NT2/D1 (cell line): ENCODE measurements around the gene AFP.

Source experiments
- DNase-seq: peaks from one replicate; pipeline ENCODE4 v3.0.0-alpha.2; 2011; ENCODE audit warnings: low read depth, low spot score
- H3K27me3 ChIP-seq: 2 replicates; pipeline ENCODE4 v1.6.0; 2011; ENCODE audit warnings: mild to moderate bottlenecking; ENCODE audit not compliant: insufficient read length, insufficient read depth
- H3K36me3 ChIP-seq: 2 replicates; pipeline ENCODE4 v1.6.1; 2011; ENCODE audit warnings: mild to moderate bottlenecking, low read length, mixed read lengths; ENCODE audit not compliant: insufficient read depth, insufficient read length
- H3K4me1 ChIP-seq: 2 replicates; pipeline ENCODE4 v1.5.1; 2011; ENCODE audit not compliant: insufficient read depth, insufficient read length
- H3K4me3 ChIP-seq: 2 replicates; pipeline ENCODE4 v1.5.1; 2011; ENCODE audit warnings: low read depth; ENCODE audit not compliant: insufficient read length
- H3K9ac ChIP-seq: 2 replicates; pipeline ENCODE4 v1.6.0; 2011; ENCODE audit warnings: low read depth; ENCODE audit not compliant: insufficient read length
- H3K9me3 ChIP-seq: 2 replicates; pipeline ENCODE4 v1.5.1; 2011; ENCODE audit warnings: mild to moderate bottlenecking, low read length; ENCODE audit not compliant: insufficient read depth
- SUZ12 ChIP-seq: IDR thresholded peaks from 2 replicates; pipeline ENCODE4 v1.6.1; 2011; ENCODE audit not compliant: insufficient read length, insufficient read depth; ENCODE audit errors: extremely low read depth
- YY1 ChIP-seq: IDR thresholded peaks from 2 replicates; pipeline ENCODE4 v1.6.1; 2011; ENCODE audit not compliant: insufficient read length, insufficient read depth
- ZNF274 ChIP-seq: IDR thresholded peaks from 2 replicates; pipeline ENCODE4 v1.6.1; 2011; ENCODE audit warnings: mild to moderate bottlenecking, low read depth, low read length

AFP gene

GRCh38 chr4:73396993-73397972 is 38.7 kb upstream of the AFP start:
- H3K36me3 ChIP-seq, result no peaks in the 10 kb centered on the region
- no peak for DNase-seq
- no peaks in the 10 kb centered on the region for H3K9me3 ChIP-seq
- no peaks in the 10 kb centered on the region for H3K4me1 ChIP-seq
- H3K9ac ChIP-seq, result no peak overlapping the region
- H3K27me3 ChIP-seq, result no peaks in the 10 kb centered on the region
- no peak overlapping the region for H3K4me3 ChIP-seq
- no peak for TF ChIP-seq SUZ12
- TF ChIP-seq ZNF274, result no peak
- no peak for TF ChIP-seq YY1

- Histone ChIP-seq H3K4me3 (no peak overlapping the region), H3K27me3 (no peaks in the 10 kb centered on the region), H3K4me1 (no peaks in the 10 kb centered on the region), H3K36me3 (no peaks in the 10 kb centered on the region), H3K9ac (no peak overlapping the region), H3K9me3 (no peaks in the 10 kb centered on the region)
- TF ChIP-seq SUZ12 (no peak), YY1 (no peak)
- no peak for DNase-seq
Observed at GRCh38 chr4:73401412-73401811, 34.6 kb upstream of the AFP start.

GRCh38 chr4:73404042-73404441 is 32.0 kb upstream of the AFP start, which contains the start of gene ALB:
Gene ALB, plus strand, starts transcription at chr4:73404287. Its CDS starts 41 bp downstream, at chr4:73404328.
- H3K36me3 ChIP-seq, result no peaks in the 10 kb centered on the region
- no peak for DNase-seq
- TF ChIP-seq YY1, result no peak
- no peak for TF ChIP-seq ZNF274
- no peaks in the 10 kb centered on the region for H3K9me3 ChIP-seq
- H3K4me1 ChIP-seq, result no peaks in the 10 kb centered on the region
- no peak within 1 kb of the TSS for H3K4me3 ChIP-seq
- H3K9ac ChIP-seq, result no peak within 1 kb of the TSS
- no peaks in the 10 kb centered on the region for H3K27me3 ChIP-seq

- H3K4me3 ChIP-seq, result no peak overlapping the region
- no peaks in the 10 kb centered on the region for H3K27me3 ChIP-seq
- no peaks in the 10 kb centered on the region for H3K9me3 ChIP-seq
- no peak for DNase-seq
- TF ChIP-seq YY1, result no peak
- TF ChIP-seq ZNF274, result no peak
- TF ChIP-seq SUZ12, result no peak
- H3K9ac ChIP-seq, result no peak overlapping the region
- H3K4me1 ChIP-seq, result no peaks in the 10 kb centered on the region
- H3K36me3 ChIP-seq, result no peaks in the 10 kb centered on the region
Observed at GRCh38 chr4:73404457-73404856, 31.6 kb upstream of the AFP start.

- TF ChIP-seq YY1 (no peak), SUZ12 (no peak), ZNF274 (no peak)
- Histone ChIP-seq H3K4me1 (no peaks in the 10 kb centered on the region), H3K27me3 (no peaks in the 10 kb centered on the region), H3K9ac (no peak overlapping the region), H3K4me3 (no peak overlapping the region), H3K9me3 (no peaks in the 10 kb centered on the region), H3K36me3 (no peaks in the 10 kb centered on the region)
- DNase-seq, result no peak
Observed at GRCh38 chr4:73405138-73405537, 30.9 kb upstream of the AFP start.

GRCh38 chr4:73406548-73406875 is 29.5 kb upstream of the AFP start:
- DNase-seq, result no peak
- Histone ChIP-seq H3K27me3 (no peaks in the 10 kb centered on the region), H3K4me1 (no peaks in the 10 kb centered on the region), H3K4me3 (no peak overlapping the region), H3K9ac (no peak overlapping the region), H3K36me3 (no peaks in the 10 kb centered on the region), H3K9me3 (no peaks in the 10 kb centered on the region)
- no peak for TF ChIP-seq ZNF274
- TF ChIP-seq YY1, result no peak
- TF ChIP-seq SUZ12, result no peak

GRCh38 chr4:73407227-73407673 is 28.8 kb upstream of the AFP start:
- DNase-seq, result no peak
- H3K27me3 ChIP-seq, result no peaks in the 10 kb centered on the region
- no peak overlapping the region for H3K9ac ChIP-seq
- no peak for TF ChIP-seq ZNF274
- no peak for TF ChIP-seq YY1
- TF ChIP-seq SUZ12, result no peak
- no peak overlapping the region for H3K4me3 ChIP-seq
- H3K4me1 ChIP-seq, result no peaks in the 10 kb centered on the region
- no peaks in the 10 kb centered on the region for H3K9me3 ChIP-seq
- H3K36me3 ChIP-seq, result no peaks in the 10 kb centered on the region
